Measurements from ENCODE around the gene CRYGN. TPM values are rescaled to one million over a fixed set of nuclear protein-coding genes. Genes with fewer than 3 reads are reported as not detected.

The CRYGN gene
- total RNA-seq, 1 donor from 2014 or later = not detected

- no peak for DNase-seq
Observed at GRCh38 chr7:151389096-151389767, 50.7 kb downstream of the CRYGN start.

DNA sequence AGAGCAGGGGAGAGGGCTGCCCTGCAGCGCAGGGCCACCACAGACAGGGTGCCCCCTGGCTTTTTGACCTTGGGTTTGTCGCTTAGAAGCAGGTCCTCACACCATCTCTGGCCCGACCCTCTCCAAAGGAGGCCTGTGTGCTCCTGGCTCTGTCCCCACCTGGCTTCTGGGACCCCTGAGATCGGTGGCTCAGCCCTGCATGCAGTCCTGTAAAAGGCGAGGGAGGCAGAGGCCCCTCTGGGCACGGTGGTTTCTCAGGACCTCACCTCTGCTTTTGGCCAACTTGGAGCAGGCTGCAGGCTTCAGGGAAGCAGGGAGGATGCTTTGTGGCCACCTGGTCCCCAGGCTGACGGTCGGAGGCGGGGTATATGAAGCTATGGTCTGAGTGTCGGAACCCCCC lies 51.5 kb downstream of the CRYGN start:
- no peak for DNase-seq

DNA sequence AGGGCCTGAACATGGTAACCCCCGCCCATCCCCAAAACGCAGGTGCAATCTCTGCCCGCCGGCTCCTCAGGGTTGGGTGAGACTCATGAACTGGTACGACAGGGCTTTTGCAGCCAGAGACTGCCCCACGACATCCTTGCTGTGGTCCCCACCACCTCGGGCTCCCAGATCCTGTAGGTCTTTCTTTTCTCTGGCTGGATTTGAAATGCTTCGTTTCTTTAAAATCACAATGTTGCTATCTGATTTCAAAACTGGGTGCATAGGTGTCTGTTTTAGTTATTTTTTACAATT lies 52.0 kb downstream of the CRYGN start:
- DNase-seq = no peak

DNA sequence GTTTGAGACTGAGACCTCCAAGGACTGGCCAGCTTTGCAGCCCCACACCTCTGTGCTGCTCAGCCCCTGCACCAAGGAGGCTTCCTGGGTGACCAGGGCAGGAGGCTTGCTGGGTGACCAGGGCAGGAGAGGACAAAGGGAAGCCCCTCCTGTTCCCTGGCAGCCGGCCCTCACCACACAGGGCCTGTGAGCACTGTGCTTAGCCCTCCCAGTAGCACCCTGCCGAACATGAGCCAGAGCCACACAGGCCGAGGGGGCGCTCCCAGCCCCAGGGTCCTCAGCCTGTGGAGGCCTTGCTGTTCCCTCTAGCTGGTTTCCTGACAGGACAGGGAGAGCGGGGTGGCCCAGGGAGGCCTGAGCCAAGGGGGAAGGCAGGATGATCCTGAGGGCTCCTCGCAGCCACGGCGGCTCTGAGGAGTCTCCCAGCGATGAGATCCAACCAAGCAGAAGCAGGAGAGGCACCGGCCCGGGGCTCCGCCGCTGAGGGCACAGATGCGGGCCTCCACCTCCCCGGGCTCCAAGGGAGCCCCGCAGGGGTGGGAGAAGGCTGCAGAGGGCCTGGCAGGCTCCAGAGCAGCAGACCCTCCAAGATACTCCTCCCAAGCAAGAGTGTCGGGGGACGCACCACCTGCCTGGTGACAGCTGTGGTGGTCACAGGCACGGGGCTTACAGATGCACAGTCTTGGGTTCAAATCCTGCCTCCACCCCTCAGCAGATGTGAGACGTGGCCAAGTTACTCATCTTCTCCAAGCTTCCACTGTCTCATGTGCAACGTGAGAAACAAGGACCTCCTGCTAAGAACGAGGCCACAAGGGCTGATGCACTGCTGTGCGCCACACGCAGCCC lies 52.6 kb downstream of the CRYGN start:
- DNase-seq = no peak

DNA sequence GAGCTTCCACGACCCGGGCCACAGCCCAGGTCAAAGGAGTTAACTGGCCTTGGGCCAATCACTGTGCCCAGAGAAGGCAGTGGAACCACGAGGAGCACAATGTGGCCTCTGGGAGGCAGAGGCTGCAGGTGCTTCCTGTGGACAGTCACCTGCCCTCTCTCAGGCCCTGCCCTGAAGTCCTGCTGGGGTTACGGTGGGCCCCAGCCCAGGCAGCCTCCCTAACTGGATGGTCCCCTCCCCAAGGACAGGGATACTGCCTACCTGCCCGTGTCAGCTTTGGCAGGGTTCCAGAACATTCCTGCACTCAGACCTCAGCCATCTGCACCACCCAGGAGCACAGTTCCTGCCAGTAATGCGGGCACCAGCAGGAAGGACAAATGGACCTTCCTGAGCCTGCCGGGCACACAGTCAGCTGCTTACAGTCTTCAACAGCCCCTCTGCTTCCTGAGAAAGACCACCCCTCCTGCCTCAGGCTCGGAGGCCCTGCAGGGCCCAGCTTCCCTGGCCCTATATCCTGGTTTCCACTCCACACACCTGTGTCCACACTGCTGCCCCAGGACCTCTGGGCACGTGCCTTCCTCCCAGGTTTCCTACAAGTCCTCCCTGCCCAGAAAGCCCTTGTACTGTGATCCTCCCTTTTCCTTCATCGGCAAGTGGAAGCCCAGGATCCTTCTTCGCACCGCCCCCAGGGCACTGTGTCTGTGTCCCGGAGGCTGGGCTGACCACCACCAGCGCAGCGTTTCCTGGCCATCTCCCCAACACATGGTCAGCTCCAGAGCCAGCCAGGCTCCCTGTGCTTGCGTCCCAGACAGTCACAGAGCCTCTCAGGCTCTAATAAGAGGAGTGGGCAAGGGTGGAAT lies 53.4 kb downstream of the CRYGN start:
- peak; percentile 21 for DNase-seq

DNA sequence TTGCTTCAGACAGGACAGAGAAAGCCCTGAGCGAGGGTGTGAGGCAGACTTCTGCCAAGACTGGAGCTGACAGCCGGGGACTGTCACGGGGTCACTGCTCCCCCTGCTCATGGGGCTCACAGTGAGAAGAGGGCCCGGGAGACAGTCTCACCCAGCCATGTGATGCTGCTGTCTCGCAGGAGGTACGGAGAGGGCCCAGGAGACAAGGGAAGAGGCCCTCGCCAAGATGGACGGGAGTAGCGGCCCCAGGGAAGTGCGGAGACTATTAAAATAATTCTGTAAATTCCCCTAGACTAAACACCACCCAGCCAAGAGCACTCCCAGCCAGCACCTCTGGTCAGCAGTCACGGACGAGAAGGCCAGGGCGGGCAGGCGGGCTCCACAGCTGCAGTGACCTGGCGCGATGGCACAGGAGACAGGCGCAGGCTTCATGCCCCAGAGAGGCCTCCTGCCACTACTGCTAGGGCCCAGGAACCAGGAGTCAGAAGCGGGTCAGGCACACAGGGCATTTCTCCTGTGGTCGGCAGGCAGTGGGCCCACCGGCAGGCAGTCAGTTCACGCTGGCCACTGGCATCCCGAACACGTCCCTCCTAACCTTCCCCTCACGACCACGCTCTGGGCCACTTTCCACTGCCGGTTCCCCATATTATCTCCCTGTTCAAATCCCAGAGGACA lies 54.2 kb downstream of the CRYGN start:
- DNase-seq = no peak

GRCh38 chr7:151384776-151385625 lies 54.9 kb downstream of the CRYGN start:
- no peak for DNase-seq

- no peak for DNase-seq
Observed at GRCh38 chr7:151384352-151384697, 55.6 kb downstream of the CRYGN start.

- DNase-seq = no peak
Observed at GRCh38 chr7:151383638-151384351, 56.1 kb downstream of the CRYGN start.

DNA sequence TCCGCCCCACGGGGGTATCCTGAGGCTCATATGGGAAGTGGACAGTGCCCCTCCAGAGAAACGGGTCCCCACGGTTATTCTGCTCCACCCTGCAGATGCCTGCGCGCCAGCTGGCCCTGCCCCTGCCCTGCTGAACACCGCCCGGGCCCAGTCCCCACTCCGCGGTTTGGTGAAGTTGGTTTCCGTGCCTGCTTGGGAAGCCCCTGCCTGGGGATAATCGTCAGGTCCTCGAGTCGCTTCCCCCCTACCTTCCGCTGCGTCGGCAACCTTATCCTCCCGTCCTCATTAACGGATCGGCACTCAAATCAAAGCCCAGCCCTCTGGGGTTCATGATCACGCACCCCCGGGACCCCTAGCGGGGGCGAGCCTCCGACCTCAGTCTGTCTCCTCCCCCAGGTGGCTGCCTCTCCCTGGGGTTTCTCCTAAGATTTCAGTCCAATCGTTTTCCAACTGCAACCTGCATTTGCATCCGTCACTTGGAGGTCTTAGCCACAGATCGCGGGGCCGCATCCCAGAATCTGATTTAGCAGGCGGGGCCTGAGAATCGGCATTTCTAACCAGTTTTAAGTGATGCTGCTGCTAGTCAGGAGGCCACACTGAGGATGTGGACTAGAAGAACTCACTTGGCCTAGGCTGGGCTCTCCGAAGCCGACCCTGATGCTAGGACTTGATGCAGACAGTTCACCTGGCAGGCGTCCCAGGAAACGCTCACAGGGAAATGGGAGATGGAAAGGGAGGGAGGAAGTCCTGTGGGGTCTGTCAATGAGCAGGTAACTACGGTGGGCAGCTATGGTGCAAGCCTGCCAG lies 57.7 kb downstream of the CRYGN start:
- no peak for DNase-seq

GRCh38 chr7:151381348-151382078 lies 58.4 kb downstream of the CRYGN start:
- DNase-seq = no peak

DNA sequence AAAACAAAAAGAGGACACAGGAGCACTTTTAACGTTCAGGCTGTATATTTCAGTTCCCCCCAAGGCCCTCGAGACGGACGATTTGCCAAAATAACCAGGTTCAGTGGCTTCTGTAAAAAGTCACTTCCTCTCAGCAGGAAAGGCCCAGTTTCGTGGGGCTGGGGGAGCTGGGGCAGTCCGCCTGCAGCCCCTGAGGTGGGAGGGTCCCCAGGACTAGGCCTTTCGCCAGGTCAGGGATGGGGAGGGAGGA lies 58.9 kb downstream of the CRYGN start:
- no peak for DNase-seq

DNA sequence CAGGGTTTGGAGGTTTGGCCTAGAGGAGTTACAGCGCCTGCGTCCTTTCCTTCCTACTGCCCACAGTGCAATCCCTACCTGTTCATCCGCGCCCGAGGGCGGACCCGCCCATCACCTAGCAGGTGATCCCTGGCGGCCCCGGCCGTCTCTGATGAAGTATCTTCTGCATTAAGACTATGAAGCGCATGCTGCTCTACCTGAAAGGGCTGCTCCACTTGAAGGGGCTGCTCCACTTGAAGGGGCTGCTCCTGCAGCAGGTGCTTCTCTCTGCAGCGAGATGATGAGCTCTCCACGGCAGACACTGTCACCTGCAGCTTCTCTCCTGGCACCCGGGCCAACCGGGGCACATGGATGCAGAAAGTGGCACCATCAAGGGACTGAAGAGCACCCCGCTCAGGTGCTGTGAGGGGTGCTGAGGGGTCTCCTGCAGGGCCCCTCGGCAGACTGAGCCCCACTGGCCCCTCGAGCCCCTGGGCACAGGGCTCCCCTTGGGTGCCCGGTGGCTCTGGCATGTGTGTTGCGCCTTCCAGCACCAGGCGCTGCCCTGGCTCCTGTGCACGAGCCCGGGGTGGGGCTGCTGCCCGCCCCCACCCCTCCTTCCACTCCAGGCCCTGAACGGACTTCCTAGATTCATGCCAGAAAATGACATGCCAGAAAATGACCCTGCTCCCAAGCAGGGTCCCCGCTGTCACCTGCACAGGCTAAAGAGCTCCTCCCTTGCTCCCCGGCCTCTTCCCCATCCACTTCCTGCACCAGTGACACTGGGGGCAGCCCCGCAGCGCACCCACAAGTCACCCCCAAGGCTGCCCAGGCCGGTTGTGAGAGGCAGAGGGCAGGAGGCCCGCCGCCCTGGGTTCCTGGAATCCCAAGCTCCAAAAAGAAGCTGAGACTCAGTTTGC lies 59.5 kb downstream of the CRYGN start:
- no peak for DNase-seq

GRCh38 chr7:151379534-151380198 lies 60.3 kb downstream of the CRYGN start:
- no peak for DNase-seq

DNA sequence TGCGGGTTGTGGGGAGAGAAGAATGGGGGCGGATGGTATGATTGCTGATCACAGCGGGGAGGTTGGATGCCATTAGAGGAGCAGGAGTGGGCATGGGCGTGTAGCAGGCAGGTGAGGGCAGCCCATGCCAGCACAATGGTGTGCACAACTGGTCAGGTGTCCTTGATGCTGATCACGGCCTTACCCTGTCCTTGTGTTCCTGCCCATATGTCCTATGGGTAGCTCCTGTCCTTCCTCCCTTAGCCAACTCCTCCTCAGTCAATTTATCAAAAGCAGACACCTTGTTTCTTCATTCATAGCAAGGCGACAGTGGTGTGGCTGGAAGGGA lies 60.8 kb downstream of the CRYGN start:
- no peak for DNase-seq

All from dermis blood vessel endothelial cell (primary cell).